Left ventricle myocardium superior (tissue), 1 donor: ENCODE data around the gene PPP2CA. TPM values are rescaled to one million over a fixed set of nuclear protein-coding genes. Genes with fewer than 3 reads are reported as not detected.
"Not testable (repeated sequence)": the region's sequence is repeated elsewhere in the genome, so short reads cannot be mapped to it uniquely, and the experiment has no call there.

Source experiments
- ATAC-seq: fragments of 200-7000 bp; cut with Tn5 transposase; one replicate; pipeline ENCODE4 v1.9.1; 2020; ENCODE audit warnings: mild to moderate bottlenecking, moderate library complexity
- DNase-seq: peaks from one replicate; pipeline ENCODE4 v3.0.0-alpha.2; 2020
- intact Hi-C: fragments of 100-400 bp; cut with micrococcal nuclease; formaldehyde crosslinking; loops from one replicate; pipeline ENCODE4 v1.11.0; 2022
- total RNA-seq: library from RNA; stranded (reverse); fragmentation: NEBNext Ultra II Directional; extraction: Animal tissue kit (Norgen Biotek cat#: 25700); gene quantifications from one replicate; pipeline ENCODE4 v1.2.1, GENCODE V29; 2021
- donor health status: DM: no; HTN: yes; CAD: no; lungs with severe emphysema.

The PPP2CA gene
- total RNA-seq, 1 donor from 2014 or later, result 143 TPM

- ATAC-seq (no peak), DNase-seq (no peak)
- intact Hi-C loops, result no loop called here
These were observed 21.8 kb upstream of the PPP2CA start for GRCh38 chr5:134247428-134248224.

GRCh38 chr5:134246771-134247427 lies 21.0 kb upstream of the PPP2CA start:
- ATAC-seq, result peak; percentile 91
- DNase-seq, result peak; percentile 75
- intact Hi-C loops, result no loop called here

GRCh38 chr5:134245692-134246091 lies 19.8 kb upstream of the PPP2CA start:
- intact Hi-C loops, result no loop called here
- DNase-seq (no peak), ATAC-seq (no peak)

DNA sequence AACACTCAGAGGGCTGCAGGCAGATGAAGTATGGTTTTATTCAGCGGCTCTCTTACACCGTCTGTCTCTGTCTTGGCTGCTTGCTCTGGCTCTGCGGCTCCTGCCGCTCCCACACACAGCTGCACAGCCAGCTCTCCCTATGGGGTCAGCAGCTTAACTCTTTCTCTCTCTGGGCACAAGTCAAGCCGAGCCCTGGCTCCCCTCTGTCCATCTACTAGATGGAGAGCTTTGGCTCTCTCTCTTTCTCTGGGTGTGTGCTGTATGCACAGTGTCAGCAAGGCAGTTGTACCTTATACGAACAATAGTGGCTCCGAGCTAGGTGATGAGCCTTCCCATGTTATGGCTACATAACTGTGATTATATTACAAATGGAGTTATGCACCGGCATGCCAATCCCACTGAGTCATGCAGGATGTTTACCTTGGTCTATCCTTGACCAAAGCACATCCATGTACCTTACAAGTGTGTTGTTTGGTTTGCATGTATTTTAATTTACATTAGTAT lies 19.3 kb upstream of the PPP2CA start:
- intact Hi-C loops, result no loop called here
- peak; percentile 26 for ATAC-seq

GRCh38 chr5:134242146-134242545 lies 16.3 kb upstream of the PPP2CA start:
- DNase-seq, result peak; percentile 35
- intact Hi-C loops, result no loop called here
- peak; percentile 21 for ATAC-seq

More for the DNA sequence above, 19.3 kb upstream of the PPP2CA start:
- peak; percentile 50 for DNase-seq

DNA sequence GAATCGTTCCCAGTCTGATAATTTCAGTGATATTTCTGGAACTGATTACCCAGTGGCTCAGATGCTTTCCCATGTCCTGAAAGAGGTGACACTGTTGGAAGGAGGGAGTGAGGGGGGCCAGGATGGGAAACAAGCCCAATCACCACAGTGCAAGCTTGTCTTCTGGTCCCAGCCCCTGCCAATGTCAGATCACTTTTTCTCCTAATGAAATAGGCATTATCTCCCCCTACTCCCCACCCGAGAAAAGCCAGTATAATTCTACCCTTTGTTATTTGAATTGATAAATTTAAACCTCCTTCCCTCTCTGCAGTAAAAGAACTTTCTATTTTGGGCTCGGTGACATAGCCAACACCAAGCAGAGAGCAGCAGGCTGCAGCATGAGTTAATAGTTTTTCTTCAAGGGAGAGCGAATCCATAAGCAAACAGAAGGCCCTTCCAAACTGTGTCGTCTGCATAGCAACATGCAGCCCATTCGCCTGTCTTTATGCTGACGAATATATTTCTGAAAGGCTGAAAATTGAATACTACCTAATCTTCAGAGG lies 14.6 kb upstream of the PPP2CA start:
- intact Hi-C loops, result no loop called here
- DNase-seq (peak; percentile 39), ATAC-seq (peak; percentile 77)

- intact Hi-C loops, result no loop called here
- DNase-seq, result no peak
- no peak for ATAC-seq
These were observed 10.9 kb upstream of the PPP2CA start for GRCh38 chr5:134236820-134237219.

- ATAC-seq, result peak; percentile 79
- no peak for DNase-seq
- intact Hi-C loops, result no loop called here
These were observed 10.4 kb upstream of the PPP2CA start for GRCh38 chr5:134236318-134236717.

GRCh38 chr5:134228624-134229023 lies 2.8 kb upstream of the PPP2CA start:
- intact Hi-C loops, result no loop called here
- no peak for ATAC-seq
- no peak for DNase-seq

- DNase-seq, result no peak
- no peak for ATAC-seq
- intact Hi-C loops, result no loop called here
These were observed 1.9 kb upstream of the PPP2CA start for GRCh38 chr5:134227776-134228175.

- intact Hi-C loops, result no loop called here
- peak; percentile 14 for ATAC-seq
These were observed 1.4 kb upstream of the PPP2CA start for GRCh38 chr5:134227259-134227658.

GRCh38 chr5:134226441-134227192 lies 744 bp upstream of the PPP2CA start:
- ATAC-seq (peak; percentile 41), DNase-seq (no peak)
- intact Hi-C loops, result no loop called here

More at GRCh38 chr5:134227259-134227658, 1.4 kb upstream of the PPP2CA start:
- no peak for DNase-seq

- intact Hi-C loops, result no loop called here
- DNase-seq (peak; percentile 78), ATAC-seq (peak; percentile 51)
These were observed 739 bp downstream of the PPP2CA start for GRCh38 chr5:134224888-134225779.

- DNase-seq, result no peak
- intact Hi-C loops, result no loop called here
- ATAC-seq, result no peak
These were observed 2.2 kb downstream of the PPP2CA start for GRCh38 chr5:134223406-134224248.

DNA sequence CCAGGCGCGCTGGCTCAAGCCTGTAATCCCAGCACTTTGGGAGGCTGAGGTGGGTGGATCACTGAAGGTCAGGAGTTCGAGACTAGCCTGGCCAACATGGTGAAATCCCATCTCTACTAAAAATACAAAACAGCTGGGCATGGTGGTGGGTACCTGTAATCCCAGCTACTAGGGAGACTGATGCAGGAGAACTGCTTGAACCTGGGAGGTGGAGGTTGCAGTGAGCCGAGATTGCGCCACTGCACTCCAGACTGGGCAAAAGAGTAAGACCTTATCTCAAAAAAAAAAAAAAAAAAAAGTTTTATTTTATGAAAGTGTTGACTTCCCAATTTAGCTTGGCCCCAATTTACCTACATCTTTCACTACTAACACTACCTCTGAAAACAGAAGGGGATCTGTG lies 4.2 kb downstream of the PPP2CA start:
- intact Hi-C loops, result not testable (repeated sequence)

GRCh38 chr5:134215757-134216156 lies 10.1 kb downstream of the PPP2CA start:
- intact Hi-C loops, result no loop called here
- DNase-seq (no peak), ATAC-seq (no peak)

More for the DNA sequence above, 4.2 kb downstream of the PPP2CA start:
- ATAC-seq, DNase-seq: not testable (repeated sequence)

DNA sequence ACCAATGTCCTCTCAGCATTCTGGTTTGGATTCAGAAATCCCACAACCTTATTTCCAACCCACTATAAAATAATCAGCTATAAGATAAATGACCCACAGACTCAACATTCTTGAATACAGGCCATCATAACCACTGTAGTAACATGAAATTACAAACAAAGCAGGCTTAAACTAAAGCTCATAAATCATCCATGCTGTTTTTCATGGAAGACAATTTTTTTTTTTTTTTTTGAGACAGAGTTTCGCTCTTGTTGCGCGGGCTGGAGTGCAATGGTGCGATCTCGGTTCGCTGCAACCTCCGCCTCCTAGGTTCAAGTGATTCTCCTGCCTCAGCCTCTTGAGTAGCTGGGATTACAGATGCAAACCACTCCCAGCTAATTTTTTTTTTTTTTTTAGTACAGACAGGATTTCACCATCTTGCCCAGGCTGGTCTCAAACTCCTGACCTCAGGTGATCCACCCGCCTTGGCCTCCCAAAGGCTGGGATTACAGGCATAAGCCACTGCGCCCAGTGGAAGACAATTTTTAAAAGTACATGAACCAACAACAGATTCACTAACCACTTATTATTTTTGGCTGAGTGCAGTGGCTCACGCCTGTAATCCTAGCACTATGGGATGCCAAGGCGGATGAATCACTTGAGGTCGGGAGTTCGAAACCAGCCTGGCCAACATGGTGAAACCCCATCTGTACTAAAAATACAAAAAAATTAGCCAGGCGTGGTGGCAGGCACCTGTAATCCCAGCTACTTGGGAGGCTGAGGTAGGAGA lies 14.4 kb downstream of the PPP2CA start:
- DNase-seq, intact Hi-C loops, ATAC-seq: not testable (repeated sequence)
